ENCODE measurements around the gene PPDPF.
A peak's percentile ranks its signal among the peaks of the same experiment; 100 is the strongest.

PPDPF gene

GRCh38 chr20:63484651-63485403 lies 35.7 kb upstream of the PPDPF start:
- ATAC-seq: no peak
- TF ChIP-seq ZFP30 (CRISPR knock-in tag; IDR thresholded peaks at IDR 0.05) (no peak), ZNF70 (CRISPR knock-in tag; IDR thresholded peaks at IDR 0.05) (peak; percentile 55; the same call in 1 of the 2 replicates)

DNA sequence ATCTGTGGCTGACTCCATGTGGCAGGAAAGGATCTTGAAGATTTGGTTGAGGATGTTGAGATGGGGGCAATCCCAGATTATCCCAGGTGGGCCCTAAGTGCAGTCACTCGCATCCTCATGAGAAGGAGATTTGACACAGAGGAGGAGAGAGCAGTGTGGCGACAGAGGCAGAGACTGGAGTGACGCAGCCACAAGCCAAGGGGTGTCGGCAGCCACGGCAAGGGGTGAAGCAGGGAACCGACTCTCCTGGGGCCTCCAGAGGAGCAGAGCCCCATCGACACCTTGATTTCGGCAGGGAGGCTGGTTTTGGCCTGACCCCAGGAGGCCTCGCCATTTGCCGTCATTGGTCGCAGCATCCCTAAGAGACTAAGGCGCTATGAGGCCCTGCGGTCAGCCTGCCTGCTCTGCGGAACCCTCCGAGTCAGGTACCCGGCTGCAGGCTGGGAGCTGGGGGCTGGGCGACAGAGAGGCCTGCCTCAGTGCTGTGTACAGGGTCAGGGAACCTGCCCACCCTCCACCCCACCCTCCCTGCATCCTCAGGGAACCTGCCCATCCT lies 34.2 kb upstream of the PPDPF start:
- ATAC-seq: no peak
- TF ChIP-seq CSDC2 (CRISPR knock-in tag; IDR thresholded peaks at IDR 0.05): no peak
- TF ChIP-seq ZFP3 (CRISPR knock-in tag; IDR thresholded peaks at IDR 0.05): no peak
- TF ChIP-seq ZC3H10 (CRISPR knock-in tag; IDR thresholded peaks at IDR 0.05): no peak
- no peak for TF ChIP-seq TCF4 (CRISPR knock-in tag; IDR thresholded peaks at IDR 0.05; ENCODE audit: borderline replicate concordance)
- TF ChIP-seq, protein P1, sequence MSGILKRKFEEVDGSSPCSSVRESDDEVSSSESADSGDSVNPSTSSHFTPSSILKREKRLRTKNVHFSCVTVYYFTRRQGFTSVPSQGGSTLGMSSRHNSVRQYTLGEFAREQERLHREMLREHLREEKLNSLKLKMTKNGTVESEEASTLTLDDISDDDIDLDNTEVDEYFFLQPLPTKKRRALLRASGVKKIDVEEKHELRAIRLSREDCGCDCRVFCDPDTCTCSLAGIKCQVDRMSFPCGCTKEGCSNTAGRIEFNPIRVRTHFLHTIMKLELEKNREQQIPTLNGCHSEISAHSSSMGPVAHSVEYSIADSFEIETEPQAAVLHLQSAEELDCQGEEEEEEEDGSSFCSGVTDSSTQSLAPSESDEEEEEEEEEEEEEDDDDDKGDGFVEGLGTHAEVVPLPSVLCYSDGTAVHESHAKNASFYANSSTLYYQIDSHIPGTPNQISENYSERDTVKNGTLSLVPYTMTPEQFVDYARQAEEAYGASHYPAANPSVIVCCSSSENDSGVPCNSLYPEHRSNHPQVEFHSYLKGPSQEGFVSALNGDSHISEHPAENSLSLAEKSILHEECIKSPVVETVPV (CRISPR knock-in tag; IDR thresholded peaks at IDR 0.05): no peak
- no peak for TF ChIP-seq PPARA (CRISPR knock-in tag; IDR thresholded peaks at IDR 0.05; ENCODE audit: borderline replicate concordance)
- TF ChIP-seq, protein P2, sequence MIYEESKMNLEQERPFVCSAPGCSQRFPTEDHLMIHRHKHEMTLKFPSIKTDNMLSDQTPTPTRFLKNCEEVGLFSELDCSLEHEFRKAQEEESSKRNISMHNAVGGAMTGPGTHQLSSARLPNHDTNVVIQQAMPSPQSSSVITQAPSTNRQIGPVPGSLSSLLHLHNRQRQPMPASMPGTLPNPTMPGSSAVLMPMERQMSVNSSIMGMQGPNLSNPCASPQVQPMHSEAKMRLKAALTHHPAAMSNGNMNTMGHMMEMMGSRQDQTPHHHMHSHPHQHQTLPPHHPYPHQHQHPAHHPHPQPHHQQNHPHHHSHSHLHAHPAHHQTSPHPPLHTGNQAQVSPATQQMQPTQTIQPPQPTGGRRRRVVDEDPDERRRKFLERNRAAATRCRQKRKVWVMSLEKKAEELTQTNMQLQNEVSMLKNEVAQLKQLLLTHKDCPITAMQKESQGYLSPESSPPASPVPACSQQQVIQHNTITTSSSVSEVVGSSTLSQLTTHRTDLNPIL (CRISPR knock-in tag; IDR thresholded peaks at IDR 0.05; ENCODE audit: low read depth): no peak
- TF ChIP-seq BACH2 (CRISPR knock-in tag; IDR thresholded peaks at IDR 0.05; ENCODE audit: borderline replicate concordance): no peak
- TF ChIP-seq ESRRG (CRISPR knock-in tag; IDR thresholded peaks at IDR 0.05): no peak
- TF ChIP-seq ARNTL (CRISPR knock-in tag; IDR thresholded peaks at IDR 0.05; ENCODE audit: borderline replicate concordance, low read depth): no peak
- TF ChIP-seq ZNF565 (CRISPR knock-in tag; conservative IDR thresholded peaks at IDR 0.05; ENCODE audit: low read depth): no peak
- no peak for TF ChIP-seq GLIS3 (CRISPR knock-in tag; IDR thresholded peaks at IDR 0.05)
- no peak for TF ChIP-seq TOX (CRISPR knock-in tag; IDR thresholded peaks at IDR 0.05; ENCODE audit: borderline replicate concordance)
- no peak for TF ChIP-seq PATZ1 (CRISPR knock-in tag; IDR thresholded peaks at IDR 0.05; ENCODE audit: borderline replicate concordance)
- no peak for TF ChIP-seq ZFP30 (CRISPR knock-in tag; IDR thresholded peaks at IDR 0.05)
- no peak for TF ChIP-seq ISL1 (CRISPR knock-in tag; IDR thresholded peaks at IDR 0.05)
- TF ChIP-seq, protein P3, sequence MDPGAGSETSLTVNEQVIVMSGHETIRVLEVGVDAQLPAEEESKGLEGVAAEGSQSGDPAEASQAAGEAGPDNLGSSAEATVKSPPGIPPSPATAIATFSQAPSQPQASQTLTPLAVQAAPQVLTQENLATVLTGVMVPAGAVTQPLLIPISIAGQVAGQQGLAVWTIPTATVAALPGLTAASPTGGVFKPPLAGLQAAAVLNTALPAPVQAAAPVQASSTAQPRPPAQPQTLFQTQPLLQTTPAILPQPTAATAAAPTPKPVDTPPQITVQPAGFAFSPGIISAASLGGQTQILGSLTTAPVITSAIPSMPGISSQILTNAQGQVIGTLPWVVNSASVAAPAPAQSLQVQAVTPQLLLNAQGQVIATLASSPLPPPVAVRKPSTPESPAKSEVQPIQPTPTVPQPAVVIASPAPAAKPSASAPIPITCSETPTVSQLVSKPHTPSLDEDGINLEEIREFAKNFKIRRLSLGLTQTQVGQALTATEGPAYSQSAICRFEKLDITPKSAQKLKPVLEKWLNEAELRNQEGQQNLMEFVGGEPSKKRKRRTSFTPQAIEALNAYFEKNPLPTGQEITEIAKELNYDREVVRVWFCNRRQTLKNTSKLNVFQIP (CRISPR knock-in tag; IDR thresholded peaks at IDR 0.05; ENCODE audit: borderline replicate concordance, low read depth): no peak
- TF ChIP-seq, protein P4, sequence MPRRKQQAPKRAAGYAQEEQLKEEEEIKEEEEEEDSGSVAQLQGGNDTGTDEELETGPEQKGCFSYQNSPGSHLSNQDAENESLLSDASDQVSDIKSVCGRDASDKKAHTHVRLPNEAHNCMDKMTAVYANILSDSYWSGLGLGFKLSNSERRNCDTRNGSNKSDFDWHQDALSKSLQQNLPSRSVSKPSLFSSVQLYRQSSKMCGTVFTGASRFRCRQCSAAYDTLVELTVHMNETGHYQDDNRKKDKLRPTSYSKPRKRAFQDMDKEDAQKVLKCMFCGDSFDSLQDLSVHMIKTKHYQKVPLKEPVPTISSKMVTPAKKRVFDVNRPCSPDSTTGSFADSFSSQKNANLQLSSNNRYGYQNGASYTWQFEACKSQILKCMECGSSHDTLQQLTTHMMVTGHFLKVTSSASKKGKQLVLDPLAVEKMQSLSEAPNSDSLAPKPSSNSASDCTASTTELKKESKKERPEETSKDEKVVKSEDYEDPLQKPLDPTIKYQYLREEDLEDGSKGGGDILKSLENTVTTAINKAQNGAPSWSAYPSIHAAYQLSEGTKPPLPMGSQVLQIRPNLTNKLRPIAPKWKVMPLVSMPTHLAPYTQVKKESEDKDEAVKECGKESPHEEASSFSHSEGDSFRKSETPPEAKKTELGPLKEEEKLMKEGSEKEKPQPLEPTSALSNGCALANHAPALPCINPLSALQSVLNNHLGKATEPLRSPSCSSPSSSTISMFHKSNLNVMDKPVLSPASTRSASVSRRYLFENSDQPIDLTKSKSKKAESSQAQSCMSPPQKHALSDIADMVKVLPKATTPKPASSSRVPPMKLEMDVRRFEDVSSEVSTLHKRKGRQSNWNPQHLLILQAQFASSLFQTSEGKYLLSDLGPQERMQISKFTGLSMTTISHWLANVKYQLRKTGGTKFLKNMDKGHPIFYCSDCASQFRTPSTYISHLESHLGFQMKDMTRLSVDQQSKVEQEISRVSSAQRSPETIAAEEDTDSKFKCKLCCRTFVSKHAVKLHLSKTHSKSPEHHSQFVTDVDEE (CRISPR knock-in tag; IDR thresholded peaks at IDR 0.05): no peak
- TF ChIP-seq ZNF8 (CRISPR knock-in tag; IDR thresholded peaks at IDR 0.05): no peak
